ENCODE data around the gene EEF2KMT. TPM values are rescaled to one million over a fixed set of nuclear protein-coding genes. Genes with fewer than 3 reads are reported as not detected.

Gene EEF2KMT
- total RNA-seq, 1 experiment from 2014 or later, result 25.8 TPM

GRCh38 chr16:5044011-5044540, 53.5 kb downstream of the EEF2KMT start:
- Histone ChIP-seq H4K20me1 (ENCODE audit: low read length) (no peaks in the 10 kb centered on the region), H3K4me2 (ENCODE audit: low read length) (no peak overlapping the region), H3F3A (ENCODE audit: low read length, unreplicated experiment) (no peaks in the 10 kb centered on the region), H3K9ac (ENCODE audit: low read length) (no peak overlapping the region), H3K36me3 (ENCODE audit: low read depth, low read length) (no peaks in the 10 kb centered on the region), H3K9me2 (replicated peaks; ENCODE audit: low read length) (no peaks in the 10 kb centered on the region), H3K4me3 (ENCODE audit: low read length) (no peak overlapping the region), H3K79me2 (ENCODE audit: low read length) (no peaks in the 10 kb centered on the region), H3K27ac (ENCODE audit: low read length) (no peak overlapping the region), H3K9me3 (ENCODE audit: low read length) (no peaks in the 10 kb centered on the region), H3K4me1 (ENCODE audit: insufficient read depth, low read length) (peaks cover 9% of the 10 kb centered on the region), H3K27me3 (ENCODE audit: low read length) (no peaks in the 10 kb centered on the region), H2AFZ (ENCODE audit: low read length) (no peak overlapping the region)
- DNase-seq (no peak), ATAC-seq (no peak)
- ChIA-PET POLR2A (ENCODE audit: unreplicated experiment) (no interaction called here), CTCF (no interaction called here)
- TF ChIP-seq CTCF (conservative IDR thresholded peaks at IDR 0.05; ENCODE audit: low read depth, low read length) (no peak), EZH2 (IDR thresholded peaks at IDR 0.05; ENCODE audit: low read length, unreplicated experiment) (no peak), EZH2phosphoT487 (IDR thresholded peaks at IDR 0.05; ENCODE audit: borderline replicate concordance, low read length) (no peak)
- intact Hi-C loops (cut with micrococcal nuclease), result no loop called here
- BruUV-seq (replicated peaks), result no TSS peak

GRCh38 chr16:5042574-5043171, 54.9 kb downstream of the EEF2KMT start:
- TF ChIP-seq EZH2phosphoT487 (IDR thresholded peaks at IDR 0.05; ENCODE audit: borderline replicate concordance, low read length), result no peak
- no peak for TF ChIP-seq EZH2 (IDR thresholded peaks at IDR 0.05; ENCODE audit: low read length, unreplicated experiment)
- TF ChIP-seq CTCF (conservative IDR thresholded peaks at IDR 0.05; ENCODE audit: low read depth, low read length), result no peak
- H3K36me3 ChIP-seq (ENCODE audit: low read depth, low read length), result no peaks in the 10 kb centered on the region
- H3K9me2 ChIP-seq (replicated peaks; ENCODE audit: low read length), result no peaks in the 10 kb centered on the region
- no peaks in the 10 kb centered on the region for H3F3A ChIP-seq (ENCODE audit: low read length, unreplicated experiment)
- H3K79me2 ChIP-seq (ENCODE audit: low read length), result no peaks in the 10 kb centered on the region
- no peak overlapping the region for H3K9ac ChIP-seq (ENCODE audit: low read length)
- peaks cover 9% of the 10 kb centered on the region for H3K4me1 ChIP-seq (ENCODE audit: insufficient read depth, low read length)
- H3K27me3 ChIP-seq (ENCODE audit: low read length), result no peaks in the 10 kb centered on the region
- no peaks in the 10 kb centered on the region for H3K9me3 ChIP-seq (ENCODE audit: low read length)
- no peak overlapping the region for H3K4me2 ChIP-seq (ENCODE audit: low read length)
- intact Hi-C loops (cut with micrococcal nuclease), result no loop called here
- no peak overlapping the region for H2AFZ ChIP-seq (ENCODE audit: low read length)
- no peak overlapping the region for H3K4me3 ChIP-seq (ENCODE audit: low read length)
- no peak overlapping the region for H3K27ac ChIP-seq (ENCODE audit: low read length)
- no peak for ATAC-seq
- no TSS peak for BruUV-seq (replicated peaks)
- peak; percentile 39 for DNase-seq
- ChIA-PET CTCF (interaction anchor here (0.6 kb wide), 1 partner anchor 274 kb away, joined by 3 read pairs; no protein-coding TSS in a partner anchor), POLR2A (ENCODE audit: unreplicated experiment) (no interaction called here)
- H4K20me1 ChIP-seq (ENCODE audit: low read length), result no peaks in the 10 kb centered on the region

- POLR2A ChIA-PET (ENCODE audit: unreplicated experiment), result no interaction called here
- DNase-seq (peak; percentile 68), ATAC-seq (peak; percentile 90)
- BruUV-seq (replicated peaks), result no TSS peak
- peaks cover 9% of the 10 kb centered on the region for H3K4me1 ChIP-seq (ENCODE audit: insufficient read depth, low read length)
- H3K4me3 ChIP-seq (ENCODE audit: low read length), result no peak overlapping the region
- H3K9me2 ChIP-seq (replicated peaks; ENCODE audit: low read length), result no peaks in the 10 kb centered on the region
- H3K4me2 ChIP-seq (ENCODE audit: low read length), result no peak overlapping the region
- no peaks in the 10 kb centered on the region for H3K36me3 ChIP-seq (ENCODE audit: low read depth, low read length)
- TF ChIP-seq EZH2 (IDR thresholded peaks at IDR 0.05; ENCODE audit: low read length, unreplicated experiment), result no peak
- TF ChIP-seq EZH2phosphoT487 (IDR thresholded peaks at IDR 0.05; ENCODE audit: borderline replicate concordance, low read length), result no peak
- no peak for TF ChIP-seq CTCF (conservative IDR thresholded peaks at IDR 0.05; ENCODE audit: low read depth, low read length)
- intact Hi-C loops (cut with micrococcal nuclease), result no loop called here
- H3K79me2 ChIP-seq (ENCODE audit: low read length), result no peaks in the 10 kb centered on the region
- no peaks in the 10 kb centered on the region for H3F3A ChIP-seq (ENCODE audit: low read length, unreplicated experiment)
- no peak overlapping the region for H3K27ac ChIP-seq (ENCODE audit: low read length)
- H4K20me1 ChIP-seq (ENCODE audit: low read length), result no peaks in the 10 kb centered on the region
- no peak overlapping the region for H2AFZ ChIP-seq (ENCODE audit: low read length)
- no peak overlapping the region for H3K9ac ChIP-seq (ENCODE audit: low read length)
- no peaks in the 10 kb centered on the region for H3K9me3 ChIP-seq (ENCODE audit: low read length)
- H3K27me3 ChIP-seq (ENCODE audit: low read length), result no peaks in the 10 kb centered on the region
- CTCF ChIA-PET, result no interaction called here
Observed at GRCh38 chr16:5041600-5042133, 55.9 kb downstream of the EEF2KMT start.
